SK-N-SH treated with all-trans-retinoic acid at 6 μM for 48 hours (cell line): ENCODE data around the gene LRRFIP2.

Experiments
- ATAC-seq: fragments of 200-7000 bp; cut with Tn5 transposase; 3 replicates; pipeline ENCODE4 v1.9.1; 2020; ENCODE audit warnings: mild to moderate bottlenecking, moderate library complexity
- ARNTL ChIP-seq: fragments of 450-650 bp; formaldehyde crosslinking; IDR thresholded peaks from 2 replicates; pipeline ENCODE4 v1.5.0; 2020; ENCODE audit warnings: low read depth, mild to moderate bottlenecking, moderate library complexity, borderline replicate concordance
- BACH2 ChIP-seq: fragments of 250-450 bp; sonication (Bioruptor Pico); IDR thresholded peaks from 2 replicates; pipeline ENCODE4 v1.9.0; 2021; ENCODE audit warnings: mild to moderate bottlenecking, borderline replicate concordance
- CSDC2 ChIP-seq: fragments of 250-450 bp; sonication (Bioruptor Pico); IDR thresholded peaks from 2 replicates; pipeline ENCODE4 v1.5.0; 2020; ENCODE audit warnings: mild to moderate bottlenecking, moderate library complexity
- CSRNP3 ChIP-seq: fragments of 250-450 bp; sonication (Bioruptor Pico); IDR thresholded peaks from 2 replicates; pipeline ENCODE4 v1.5.1; 2021; ENCODE audit warnings: mild to moderate bottlenecking, moderate library complexity
- GLIS3 ChIP-seq: fragments of 250-450 bp; sonication (Bioruptor Pico); IDR thresholded peaks from 2 replicates; pipeline ENCODE4 v1.5.0; 2020; ENCODE audit warnings: mild to moderate bottlenecking, moderate library complexity
- ISL1 ChIP-seq: fragments of 250-450 bp; sonication (Bioruptor Pico); IDR thresholded peaks from 2 replicates; pipeline ENCODE4 v2.1.2; 2022; ENCODE audit warnings: mild to moderate bottlenecking, moderate library complexity
- OSR1 ChIP-seq: fragments of 250-450 bp; sonication (Bioruptor Pico); IDR thresholded peaks from 2 replicates; pipeline ENCODE4 v1.8.0; 2022; ENCODE audit warnings: moderate library complexity, mild to moderate bottlenecking, inconsistent platforms
- POU6F1 ChIP-seq: fragments of 250-450 bp; sonication (Bioruptor Pico); IDR thresholded peaks from 2 replicates; pipeline ENCODE4 v1.8.0; 2021; ENCODE audit warnings: low read depth, mild to moderate bottlenecking, moderate library complexity, borderline replicate concordance
- PPARA ChIP-seq: fragments of 250-450 bp; sonication (Bioruptor Pico); IDR thresholded peaks from 2 replicates; pipeline ENCODE4 v1.5.0; 2020; ENCODE audit warnings: mild to moderate bottlenecking, borderline replicate concordance
- RARB ChIP-seq: fragments of 250-450 bp; sonication (Bioruptor Pico); IDR thresholded peaks from 2 replicates; pipeline ENCODE4 v1.8.0; 2021; ENCODE audit warnings: mild to moderate bottlenecking, moderate library complexity
- SNAI2 ChIP-seq: fragments of 250-450 bp; sonication (Bioruptor Pico); IDR thresholded peaks from 2 replicates; pipeline ENCODE4 v1.5.0; 2020; ENCODE audit warnings: mild to moderate bottlenecking, moderate library complexity
- TCF4 ChIP-seq: fragments of 250-450 bp; sonication (Bioruptor Pico); IDR thresholded peaks from 2 replicates; pipeline ENCODE4 v1.8.0; 2021; ENCODE audit warnings: mild to moderate bottlenecking, moderate library complexity, borderline replicate concordance
- TOX ChIP-seq: fragments of 250-450 bp; sonication (Bioruptor Pico); IDR thresholded peaks from 2 replicates; pipeline ENCODE4 v1.8.0; 2021; ENCODE audit warnings: mild to moderate bottlenecking, moderate library complexity, borderline replicate concordance
- TSHZ2 ChIP-seq: fragments of 250-450 bp; sonication (Bioruptor Pico); IDR thresholded peaks from 2 replicates; pipeline ENCODE4 v1.5.0; 2020; ENCODE audit warnings: mild to moderate bottlenecking, moderate library complexity
- ZC3H10 ChIP-seq: fragments of 250-450 bp; sonication (Bioruptor Pico); IDR thresholded peaks from 2 replicates; pipeline ENCODE4 v1.5.1; 2021; ENCODE audit warnings: mild to moderate bottlenecking, moderate library complexity
- ZFP3 ChIP-seq: fragments of 250-450 bp; sonication (Bioruptor Pico); IDR thresholded peaks from 2 replicates; pipeline ENCODE4 v1.5.0; 2020; ENCODE audit warnings: mild to moderate bottlenecking, moderate library complexity
- ZFP30 ChIP-seq: fragments of 450-650 bp; formaldehyde crosslinking; IDR thresholded peaks from 2 replicates; pipeline ENCODE4 v1.5.0; 2022; ENCODE audit warnings: mild to moderate bottlenecking, moderate library complexity
- ZNF565 ChIP-seq: fragments of 450-650 bp; formaldehyde crosslinking; conservative IDR thresholded peaks from 2 replicates; pipeline ENCODE4 v1.5.0; 2020; ENCODE audit warnings: low read depth, mild to moderate bottlenecking, moderate library complexity
- ZNF70 ChIP-seq: fragments of 450-650 bp; formaldehyde crosslinking; IDR thresholded peaks from 2 replicates; pipeline ENCODE4 v1.5.0; 2020; ENCODE audit warnings: mild to moderate bottlenecking, moderate library complexity
- ZNF8 ChIP-seq: fragments of 450-650 bp; formaldehyde crosslinking; IDR thresholded peaks from 2 replicates; pipeline ENCODE4 v1.5.0; 2020; ENCODE audit warnings: mild to moderate bottlenecking, moderate library complexity
- TF ChIP-seq, protein P1 (sequence below): fragments of 250-450 bp; sonication (Bioruptor Pico); IDR thresholded peaks from 2 replicates; pipeline ENCODE4 v1.8.0; 2020; ENCODE audit warnings: mild to moderate bottlenecking, moderate library complexity, borderline replicate concordance
- TF ChIP-seq, protein P2 (sequence below): fragments of 250-450 bp; sonication (Bioruptor Pico); IDR thresholded peaks from 2 replicates; pipeline ENCODE4 v1.5.1; 2020; ENCODE audit warnings: low read depth, mild to moderate bottlenecking, moderate library complexity

LRRFIP2 gene

DNA sequence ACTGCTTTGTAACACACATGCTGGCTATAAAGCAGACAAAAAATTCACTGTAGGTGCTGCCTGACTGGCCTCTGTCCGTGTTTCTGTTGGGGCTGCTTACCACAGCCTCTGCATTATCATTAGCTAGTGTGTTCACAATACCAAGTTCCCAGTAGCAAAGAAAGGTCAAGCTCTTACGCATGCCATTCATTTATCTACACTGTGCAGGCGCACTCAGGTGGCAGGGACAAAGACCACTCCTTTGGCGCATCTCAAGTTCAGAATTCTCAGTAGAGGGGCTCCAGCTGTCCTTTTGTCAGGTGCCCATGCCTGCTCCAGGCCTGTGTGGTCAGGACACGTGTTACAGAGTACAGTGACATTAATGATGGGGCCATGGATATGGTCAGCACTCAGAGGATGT, 158.7 kb downstream of the LRRFIP2 start:
- ATAC-seq: no peak
- no peak for TF ChIP-seq ZFP3 (CRISPR knock-in tag)
- no peak for TF ChIP-seq ZNF565
- TF ChIP-seq ARNTL: no peak
- TF ChIP-seq GLIS3 (CRISPR knock-in tag): no peak
- TF ChIP-seq ZC3H10 (CRISPR knock-in tag): no peak
- TF ChIP-seq ZNF8 (CRISPR knock-in tag): no peak
- no peak for TF ChIP-seq RARB
- TF ChIP-seq CSRNP3 (CRISPR knock-in tag): no peak
- TF ChIP-seq POU6F1: no peak
- TF ChIP-seq, protein P1, sequence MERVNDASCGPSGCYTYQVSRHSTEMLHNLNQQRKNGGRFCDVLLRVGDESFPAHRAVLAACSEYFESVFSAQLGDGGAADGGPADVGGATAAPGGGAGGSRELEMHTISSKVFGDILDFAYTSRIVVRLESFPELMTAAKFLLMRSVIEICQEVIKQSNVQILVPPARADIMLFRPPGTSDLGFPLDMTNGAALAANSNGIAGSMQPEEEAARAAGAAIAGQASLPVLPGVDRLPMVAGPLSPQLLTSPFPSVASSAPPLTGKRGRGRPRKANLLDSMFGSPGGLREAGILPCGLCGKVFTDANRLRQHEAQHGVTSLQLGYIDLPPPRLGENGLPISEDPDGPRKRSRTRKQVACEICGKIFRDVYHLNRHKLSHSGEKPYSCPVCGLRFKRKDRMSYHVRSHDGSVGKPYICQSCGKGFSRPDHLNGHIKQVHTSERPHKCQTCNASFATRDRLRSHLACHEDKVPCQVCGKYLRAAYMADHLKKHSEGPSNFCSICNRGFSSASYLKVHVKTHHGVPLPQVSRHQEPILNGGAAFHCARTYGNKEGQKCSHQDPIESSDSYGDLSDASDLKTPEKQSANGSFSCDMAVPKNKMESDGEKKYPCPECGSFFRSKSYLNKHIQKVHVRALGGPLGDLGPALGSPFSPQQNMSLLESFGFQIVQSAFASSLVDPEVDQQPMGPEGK: no peak
- TF ChIP-seq ISL1 (CRISPR knock-in tag): no peak

GRCh38 chr3:37014620-37015019, 159.8 kb downstream of the LRRFIP2 start:
- ATAC-seq: no peak
- TF ChIP-seq TOX (CRISPR knock-in tag) (no peak), ARNTL (no peak), ZNF565 (no peak), CSDC2 (CRISPR knock-in tag) (no peak), ZNF70 (CRISPR knock-in tag) (no peak), TSHZ2 (CRISPR knock-in tag) (no peak), PPARA (CRISPR knock-in tag) (no peak), OSR1 (CRISPR knock-in tag) (no peak), ZFP30 (CRISPR knock-in tag) (no peak), RARB (no peak), CSRNP3 (CRISPR knock-in tag) (no peak), TCF4 (CRISPR knock-in tag) (no peak), ISL1 (CRISPR knock-in tag) (no peak), SNAI2 (CRISPR knock-in tag) (no peak), GLIS3 (CRISPR knock-in tag) (no peak), BACH2 (CRISPR knock-in tag) (no peak)
- TF ChIP-seq, protein P1: no peak
- TF ChIP-seq, protein P2, sequence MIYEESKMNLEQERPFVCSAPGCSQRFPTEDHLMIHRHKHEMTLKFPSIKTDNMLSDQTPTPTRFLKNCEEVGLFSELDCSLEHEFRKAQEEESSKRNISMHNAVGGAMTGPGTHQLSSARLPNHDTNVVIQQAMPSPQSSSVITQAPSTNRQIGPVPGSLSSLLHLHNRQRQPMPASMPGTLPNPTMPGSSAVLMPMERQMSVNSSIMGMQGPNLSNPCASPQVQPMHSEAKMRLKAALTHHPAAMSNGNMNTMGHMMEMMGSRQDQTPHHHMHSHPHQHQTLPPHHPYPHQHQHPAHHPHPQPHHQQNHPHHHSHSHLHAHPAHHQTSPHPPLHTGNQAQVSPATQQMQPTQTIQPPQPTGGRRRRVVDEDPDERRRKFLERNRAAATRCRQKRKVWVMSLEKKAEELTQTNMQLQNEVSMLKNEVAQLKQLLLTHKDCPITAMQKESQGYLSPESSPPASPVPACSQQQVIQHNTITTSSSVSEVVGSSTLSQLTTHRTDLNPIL (CRISPR knock-in tag): no peak
